Measurements from ENCODE around the gene GULP1.

The GULP1 gene

GRCh38 chr2:188330316-188331053 is 38.8 kb downstream of the GULP1 start:
- no peak for FAIRE-seq

GRCh38 chr2:188332619-188333018 is 40.9 kb downstream of the GULP1 start:
- no peak for DNase-seq (ENCODE audit: insufficient read length, low spot score)
- TF ChIP-seq CTCF (IDR thresholded peaks at IDR 0.05; ENCODE audit: insufficient read depth, missing control alignments), result no peak
- FAIRE-seq, result no peak

More at GRCh38 chr2:188330316-188331053, 38.8 kb downstream of the GULP1 start:
- TF ChIP-seq CTCF (IDR thresholded peaks at IDR 0.05; ENCODE audit: insufficient read depth, missing control alignments), result no peak
- DNase-seq (ENCODE audit: insufficient read length, low spot score), result no peak

GRCh38 chr2:188333751-188334524 is 42.3 kb downstream of the GULP1 start:
- TF ChIP-seq CTCF (IDR thresholded peaks at IDR 0.05; ENCODE audit: insufficient read depth, missing control alignments), result no peak
- FAIRE-seq, result no peak

GRCh38 chr2:188338463-188338862 is 46.8 kb downstream of the GULP1 start:
- FAIRE-seq (no peak), DNase-seq (ENCODE audit: insufficient read length, low spot score) (no peak)
- no peak for TF ChIP-seq CTCF (IDR thresholded peaks at IDR 0.05; ENCODE audit: insufficient read depth, missing control alignments)

More at GRCh38 chr2:188333751-188334524, 42.3 kb downstream of the GULP1 start:
- no peak for DNase-seq (ENCODE audit: insufficient read length, low spot score)

GRCh38 chr2:188340257-188340656 is 48.6 kb downstream of the GULP1 start:
- no peak for FAIRE-seq
- TF ChIP-seq CTCF (IDR thresholded peaks at IDR 0.05; ENCODE audit: insufficient read depth, missing control alignments), result no peak
- no peak for DNase-seq (ENCODE audit: insufficient read length, low spot score)

GRCh38 chr2:188345020-188345419 is 53.3 kb downstream of the GULP1 start:
- FAIRE-seq (no peak), DNase-seq (ENCODE audit: insufficient read length, low spot score) (no peak)
- TF ChIP-seq CTCF (IDR thresholded peaks at IDR 0.05; ENCODE audit: insufficient read depth, missing control alignments), result no peak

GRCh38 chr2:188345426-188345825 is 53.8 kb downstream of the GULP1 start:
- FAIRE-seq, result no peak
- TF ChIP-seq CTCF (IDR thresholded peaks at IDR 0.05; ENCODE audit: insufficient read depth, missing control alignments), result no peak
- DNase-seq (ENCODE audit: insufficient read length, low spot score), result no peak

Measured in D721Med (cell line).